Caco-2 (cell line): ENCODE data around the gene TIGD1. TPM values are rescaled to one million over a fixed set of nuclear protein-coding genes. Genes with fewer than 3 reads are reported as not detected.

ENCODE experiments used
- BruUV-seq: library from RNA; stranded (reverse); fragments of 400-500 nt; replicated peaks from 2 replicates; lab custom pipeline; 2021; lab: Mats Ljungman, UMichigan
- CTCF ChIA-PET: fragments of 300-600 bp; sonication (Branson Sonifier 250); formaldehyde crosslinking; loops from one replicate; lab custom pipeline; 2022; ENCODE audit warnings: antibody characterized with exemption; lab: Charles Lee
- POLR2A ChIA-PET: fragments of 300-600 bp; sonication (Branson Sonifier 250); formaldehyde crosslinking; loops from one replicate; lab custom pipeline; 2022; ENCODE audit warnings: antibody characterized with exemption; lab: Charles Lee
- DNase-seq, 2 experiments: peaks; one replicate each; pipeline versions ENCODE4 v3.0.0 to v3.0.0-alpha.2; 2020 to 2022
- H3K27me3 ChIP-seq: replicated peaks from 2 replicates; pipeline ENCODE4 v1.6.0; 2011; ENCODE audit warnings: low read length; ENCODE audit not compliant: control insufficient read depth, insufficient read depth
- H3K36me3 ChIP-seq: 2 replicates; pipeline ENCODE4 v1.5.1; 2011; ENCODE audit warnings: low read length; ENCODE audit not compliant: control insufficient read depth, insufficient read depth
- H3K4me1 ChIP-seq: fragments of 250-450 bp; sonication (Bioruptor Pico); 2 replicates; pipeline ENCODE4 v1.5.1; 2020; ENCODE audit warnings: mild to moderate bottlenecking
- H3K4me3 ChIP-seq: 2 replicates; pipeline ENCODE4 v1.5.1; 2011; ENCODE audit warnings: low read depth, mild to moderate bottlenecking, control low read depth, low read length
- H3K9me3 ChIP-seq: fragments of 250-450 bp; sonication (Bioruptor Pico); 2 replicates; pipeline ENCODE4 v1.5.1; 2020; ENCODE audit warnings: mild to moderate bottlenecking, moderate library complexity
- H3K27ac Mint-ChIP-seq: one replicate; pipeline ENCODE4 v1.8.0; 2022; ENCODE audit warnings: mixed read lengths; ENCODE audit not compliant: unreplicated experiment
- H3K27me3 Mint-ChIP-seq: one replicate; pipeline ENCODE4 v1.8.0; 2022; ENCODE audit warnings: mixed read lengths; ENCODE audit not compliant: insufficient read depth, unreplicated experiment
- H3K36me3 Mint-ChIP-seq: one replicate; pipeline ENCODE4 v1.8.0; 2022; ENCODE audit warnings: mild to moderate bottlenecking, mixed read lengths; ENCODE audit not compliant: insufficient read depth, unreplicated experiment
- H3K4me1 Mint-ChIP-seq: one replicate; pipeline ENCODE4 v1.8.0; 2022; ENCODE audit warnings: low read depth, mixed read lengths; ENCODE audit not compliant: unreplicated experiment
- H3K4me3 Mint-ChIP-seq: one replicate; pipeline ENCODE4 v1.8.0; 2022; ENCODE audit warnings: mild to moderate bottlenecking, moderate library complexity, mixed read lengths; ENCODE audit not compliant: unreplicated experiment
- H3K9me3 Mint-ChIP-seq: one replicate; pipeline ENCODE4 v1.8.0; 2022; ENCODE audit warnings: mixed read lengths; ENCODE audit not compliant: unreplicated experiment
- intact Hi-C: fragments of 100-400 bp; cut with micrococcal nuclease; formaldehyde crosslinking; loops from one replicate; pipeline ENCODE4 v1.10.0; 2022; ENCODE audit not compliant: unreplicated experiment
- total RNA-seq: library from RNA; stranded (reverse); gene quantifications from 2 replicates; pipeline ENCODE4 v1.2.3, GENCODE V29; 2022
- TF ChIP-seq, protein P1 (sequence below), 2 experiments: fragments of 200-600 bp in 1 of 2; IDR thresholded peaks; 1 replicate in 1 of 2; 2 replicates in 1 of 2; pipeline versions ENCODE4 v1.5.1 to v1.8.0; 2011 to 2022; ENCODE audit warnings: antibody characterized with exemption in 1 of 2, control low read depth in 1 of 2, inconsistent platforms in 1 of 2, low read depth in 1 of 2, low read length in 1 of 2, mild to moderate bottlenecking in 1 of 2, moderate library complexity in 1 of 2; ENCODE audit not compliant: insufficient read depth in 1 of 2, severe bottlenecking in 1 of 2, unreplicated experiment in 1 of 2

Gene TIGD1
- total RNA-seq, 1 experiment from 2014 or later, result 4.4 TPM

DNA sequence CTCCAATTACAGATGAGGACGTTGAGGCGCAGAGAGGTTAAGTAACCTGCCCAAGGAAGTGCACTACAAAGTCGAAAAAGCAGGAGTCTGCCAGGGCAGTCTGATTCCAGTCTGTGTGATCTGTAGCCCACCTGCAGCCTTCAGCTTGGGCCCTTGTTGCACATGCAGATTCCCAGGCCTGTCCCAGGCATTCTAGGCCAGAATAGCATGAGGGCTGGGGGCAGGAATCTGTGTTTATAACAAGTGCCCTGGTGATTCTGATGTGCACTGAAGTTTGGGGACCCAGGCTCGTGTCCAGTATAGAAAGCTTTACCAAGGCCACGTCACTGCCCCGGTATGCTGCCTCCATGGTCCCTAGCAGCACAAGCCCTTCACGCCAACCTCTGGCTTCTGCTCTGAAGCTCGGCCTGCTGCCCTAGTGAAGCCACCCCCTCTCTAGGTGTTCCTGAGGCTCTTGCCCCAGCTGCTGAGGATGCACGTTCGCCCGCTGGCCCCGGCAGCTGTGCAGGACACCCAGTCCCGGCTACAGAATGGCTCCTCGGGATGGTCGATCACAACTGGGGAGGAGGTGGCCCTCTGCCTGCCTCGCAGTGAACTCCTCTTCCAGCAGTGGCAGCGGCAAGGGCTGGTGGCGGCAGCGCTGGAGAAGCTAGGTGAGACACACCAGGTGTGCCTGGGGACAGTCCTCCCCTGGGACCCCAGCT is 6.3 kb downstream of the TIGD1 start:
- Mint-ChIP-seq H3K4me1 (no peaks in the 10 kb centered on the region), H3K27ac (no peak overlapping the region), H3K9me3 (no peaks in the 10 kb centered on the region), H3K27me3 (no peaks in the 10 kb centered on the region), H3K36me3 (peaks cover 22% of the 10 kb centered on the region), H3K4me3 (no peak overlapping the region)
- no peak overlapping the region for H3K4me3 ChIP-seq
- POLR2A ChIA-PET, result no interaction called here
- no peaks in the 10 kb centered on the region for H3K36me3 ChIP-seq
- no peak for DNase-seq
- H3K9me3 ChIP-seq, result no peaks in the 10 kb centered on the region
- TF ChIP-seq, protein P1, sequence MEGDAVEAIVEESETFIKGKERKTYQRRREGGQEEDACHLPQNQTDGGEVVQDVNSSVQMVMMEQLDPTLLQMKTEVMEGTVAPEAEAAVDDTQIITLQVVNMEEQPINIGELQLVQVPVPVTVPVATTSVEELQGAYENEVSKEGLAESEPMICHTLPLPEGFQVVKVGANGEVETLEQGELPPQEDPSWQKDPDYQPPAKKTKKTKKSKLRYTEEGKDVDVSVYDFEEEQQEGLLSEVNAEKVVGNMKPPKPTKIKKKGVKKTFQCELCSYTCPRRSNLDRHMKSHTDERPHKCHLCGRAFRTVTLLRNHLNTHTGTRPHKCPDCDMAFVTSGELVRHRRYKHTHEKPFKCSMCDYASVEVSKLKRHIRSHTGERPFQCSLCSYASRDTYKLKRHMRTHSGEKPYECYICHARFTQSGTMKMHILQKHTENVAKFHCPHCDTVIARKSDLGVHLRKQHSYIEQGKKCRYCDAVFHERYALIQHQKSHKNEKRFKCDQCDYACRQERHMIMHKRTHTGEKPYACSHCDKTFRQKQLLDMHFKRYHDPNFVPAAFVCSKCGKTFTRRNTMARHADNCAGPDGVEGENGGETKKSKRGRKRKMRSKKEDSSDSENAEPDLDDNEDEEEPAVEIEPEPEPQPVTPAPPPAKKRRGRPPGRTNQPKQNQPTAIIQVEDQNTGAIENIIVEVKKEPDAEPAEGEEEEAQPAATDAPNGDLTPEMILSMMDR (IDR thresholded peaks at IDR 0.05; ENCODE audit: insufficient read depth in 1 of 2, low read depth in 1 of 2, low read length in 1 of 2, severe bottlenecking in 1 of 2, unreplicated experiment in 1 of 2), result no peak
- CTCF ChIA-PET, result no interaction called here
- BruUV-seq, result no TSS peak
- H3K4me1 ChIP-seq, result no peaks in the 10 kb centered on the region
- intact Hi-C loops, result no loop called here
- H3K27me3 ChIP-seq, result no peaks in the 10 kb centered on the region

DNA sequence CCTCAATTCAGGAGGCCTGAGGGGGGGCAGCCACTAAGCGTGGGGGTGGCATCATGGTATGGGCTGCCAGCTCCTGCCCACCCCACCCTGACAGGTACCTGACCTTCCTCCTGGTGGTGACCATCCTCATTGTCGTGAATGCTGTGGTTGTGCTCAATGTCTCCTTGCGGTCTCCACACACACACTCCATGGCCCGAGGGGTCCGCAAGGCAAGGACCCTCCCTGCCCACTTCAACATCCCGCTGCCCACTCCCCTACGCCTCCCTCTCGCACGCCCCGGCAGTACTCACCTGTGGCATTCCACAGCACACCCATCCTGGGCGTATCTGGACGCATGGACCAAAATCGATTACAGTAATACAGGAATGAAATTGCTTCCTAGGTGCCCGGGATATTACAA is 6.9 kb downstream of the TIGD1 start:
- TF ChIP-seq, protein P1 (IDR thresholded peaks at IDR 0.05; ENCODE audit: insufficient read depth in 1 of 2, low read depth in 1 of 2, low read length in 1 of 2, severe bottlenecking in 1 of 2, unreplicated experiment in 1 of 2), result no peak
- Mint-ChIP-seq H3K36me3 (peaks cover 19% of the 10 kb centered on the region), H3K9me3 (no peaks in the 10 kb centered on the region), H3K4me3 (no peak overlapping the region), H3K4me1 (no peaks in the 10 kb centered on the region), H3K27ac (no peak overlapping the region), H3K27me3 (no peaks in the 10 kb centered on the region)
- intact Hi-C loops, result no loop called here
- H3K36me3 ChIP-seq, result no peaks in the 10 kb centered on the region
- no peaks in the 10 kb centered on the region for H3K9me3 ChIP-seq
- no peaks in the 10 kb centered on the region for H3K27me3 ChIP-seq
- ChIA-PET POLR2A (no interaction called here), CTCF (no interaction called here)
- H3K4me1 ChIP-seq, result no peaks in the 10 kb centered on the region
- no TSS peak for BruUV-seq
- H3K4me3 ChIP-seq, result no peak overlapping the region
- DNase-seq, result no peak

DNA sequence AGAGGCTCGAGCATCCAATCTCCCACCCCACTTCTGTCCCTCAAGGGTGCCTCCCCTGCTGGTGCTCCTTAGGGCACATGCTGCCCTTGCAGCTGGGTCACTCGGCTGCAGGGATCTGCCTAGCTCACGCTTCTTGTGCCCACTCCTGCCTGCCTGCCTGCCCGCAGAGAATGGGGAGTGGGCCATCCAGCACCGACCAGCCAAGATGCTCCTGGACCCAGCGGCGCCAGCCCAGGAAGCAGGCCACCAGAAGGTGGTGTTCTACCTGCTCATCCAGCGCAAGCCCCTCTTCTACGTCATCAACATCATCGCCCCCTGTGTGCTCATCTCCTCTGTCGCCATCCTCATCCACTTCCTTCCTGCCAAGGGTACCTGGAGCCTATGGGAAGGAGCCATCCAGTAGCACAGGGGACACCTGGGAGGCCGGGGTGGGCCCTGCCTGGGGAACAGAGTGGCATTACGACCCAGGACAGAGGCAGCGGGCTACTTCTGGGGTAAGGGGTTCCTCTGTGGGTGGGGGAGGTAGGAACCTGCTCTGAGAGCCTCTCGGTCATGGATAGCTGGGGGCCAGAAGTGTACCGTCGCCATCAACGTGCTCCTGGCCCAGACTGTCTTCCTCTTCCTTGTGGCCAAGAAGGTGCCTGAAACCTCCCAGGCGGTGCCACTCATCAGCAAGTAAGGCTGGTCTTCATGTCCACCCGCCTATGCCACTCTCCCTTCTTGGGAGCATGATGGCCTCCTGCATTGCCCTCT is 7.5 kb downstream of the TIGD1 start:
- TF ChIP-seq, protein P1 (IDR thresholded peaks at IDR 0.05; ENCODE audit: insufficient read depth in 1 of 2, low read depth in 1 of 2, low read length in 1 of 2, severe bottlenecking in 1 of 2, unreplicated experiment in 1 of 2), result no peak
- Histone ChIP-seq H3K4me1 (no peaks in the 10 kb centered on the region), H3K36me3 (no peaks in the 10 kb centered on the region), H3K9me3 (no peaks in the 10 kb centered on the region), H3K4me3 (no peak overlapping the region), H3K27me3 (no peaks in the 10 kb centered on the region)
- H3K9me3 Mint-ChIP-seq, result no peaks in the 10 kb centered on the region
- H3K27ac Mint-ChIP-seq, result no peak overlapping the region
- ChIA-PET POLR2A (no interaction called here), CTCF (no interaction called here)
- DNase-seq, result no peak
- intact Hi-C loops, result no loop called here
- no TSS peak for BruUV-seq
- H3K4me3 Mint-ChIP-seq, result no peak overlapping the region
- H3K36me3 Mint-ChIP-seq, result peaks cover 14% of the 10 kb centered on the region
- no peaks in the 10 kb centered on the region for H3K27me3 Mint-ChIP-seq
- H3K4me1 Mint-ChIP-seq, result no peaks in the 10 kb centered on the region
